SK-N-MC (cell line): ENCODE results near the gene RCAN1.

Experiments used
- EZH2 ChIP-seq: fragments of 200-600 bp; sonication (generic); IDR thresholded peaks from one replicate; pipeline ENCODE4 v1.6.1; 2017; ENCODE audit warnings: antibody characterized with exemption
- FOXP2 ChIP-seq: optimal IDR thresholded peaks from 2 replicates; pipeline ENCODE3; 2011; ENCODE audit warnings: mild to moderate bottlenecking, moderate library complexity; ENCODE audit not compliant: insufficient read depth; ENCODE audit errors: extremely low read length, control extremely low read depth
- POLR2AphosphoS5 ChIP-seq: IDR thresholded peaks from 2 replicates; pipeline ENCODE4 v1.6.1; 2012; ENCODE audit warnings: mild to moderate bottlenecking, low read depth, low read length, borderline replicate concordance

DNA sequence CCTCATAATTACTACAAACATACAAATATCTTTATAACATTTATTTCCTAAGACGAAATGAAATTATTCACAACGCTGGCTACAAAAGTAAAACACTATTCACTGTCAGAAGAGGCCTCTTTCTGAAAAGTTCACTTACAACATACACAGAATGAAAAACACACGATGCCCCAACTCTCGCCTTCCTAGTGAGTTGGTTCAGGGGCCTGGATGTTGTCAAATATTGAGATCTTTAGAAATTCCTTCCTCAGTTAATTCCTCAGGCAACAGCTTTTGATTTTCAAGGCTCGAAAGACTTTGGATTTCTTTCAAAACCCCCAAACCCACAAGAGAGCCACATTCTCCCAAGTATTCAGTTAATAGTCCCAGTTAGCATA, 88.7 kb downstream of the RCAN1 start:
- TF ChIP-seq EZH2 (no peak), POLR2AphosphoS5 (no peak), FOXP2 (no peak)
